Omental fat pad (tissue), 4 donors: ENCODE data around the gene RDH12. TPM values are rescaled to one million over a fixed set of nuclear protein-coding genes. Genes with fewer than 3 reads are reported as not detected.

Experiments
- ATAC-seq: fragments of 150-250 bp; one replicate; pipeline ENCODE4 v1.9.1; 2016; ENCODE audit warnings: mild to moderate bottlenecking, moderate library complexity; ENCODE audit not compliant: low FRiP score
- DNase-seq: peaks from one replicate; pipeline ENCODE4 v3.0.0-alpha.2; 2019; ENCODE audit warnings: low spot score
- CTCF ChIP-seq, 3 donors: fragments of 450-650 bp; IDR thresholded peaks; one replicate each; pipeline ENCODE4 v1.5.1; 2016 to 2017; ENCODE audit warnings: antibody characterized with exemption in 3 of 3, mild to moderate bottlenecking in 3 of 3, moderate library complexity in 2 of 3
- total RNA-seq, 4 donors: library from RNA; depleted of rRNA; stranded (reverse); fragments of >200 nt; gene quantifications; one replicate each; pipeline ENCODE4 v1.1.0, GENCODE V29; 2016

RDH12 gene
- total RNA-seq, 4 donors from 2014 or later, result 0.28 TPM; not detected in 3

DNA sequence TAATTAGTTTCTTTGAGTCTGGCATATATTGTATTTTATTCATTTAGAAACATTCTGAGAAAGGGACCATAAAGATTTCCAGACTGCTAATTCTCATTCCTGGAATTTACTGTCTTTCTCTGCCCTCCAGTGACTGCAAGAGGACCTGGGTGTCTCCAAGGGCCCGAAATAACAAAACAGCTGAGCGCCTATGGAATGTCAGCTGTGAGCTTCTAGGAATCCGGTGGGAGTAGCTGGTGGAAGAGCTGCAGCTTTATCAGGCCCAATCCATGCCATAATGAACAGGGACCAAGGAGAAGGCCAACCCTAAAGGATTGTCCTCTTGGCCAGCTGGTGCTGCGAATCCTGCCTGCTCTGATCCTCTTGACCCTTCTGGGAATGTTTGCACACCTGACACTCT is 31.9 kb downstream of the RDH12 start:
- DNase-seq (no peak), ATAC-seq (no peak)
- TF ChIP-seq CTCF (IDR thresholded peaks at IDR 0.05), result no peak

DNA sequence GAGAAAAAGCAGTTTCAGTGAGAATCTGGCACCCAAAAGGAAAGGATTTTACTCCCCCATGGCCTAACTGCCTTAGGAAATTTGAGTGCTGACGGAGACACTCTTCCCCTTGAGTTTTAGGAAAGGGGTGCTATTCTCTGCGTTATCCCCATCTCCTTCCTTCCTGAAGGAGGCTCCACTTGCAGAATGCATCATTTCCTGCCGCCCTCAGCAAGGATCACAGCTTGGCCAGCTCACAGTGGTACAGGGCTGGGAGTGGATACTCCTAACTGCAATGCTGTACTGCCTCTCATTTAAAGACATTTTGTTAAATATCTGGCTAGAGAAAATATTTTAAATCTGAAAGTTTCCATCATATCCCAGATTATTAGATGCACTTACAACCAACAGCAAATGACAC is 33.0 kb downstream of the RDH12 start:
- no peak for ATAC-seq
- DNase-seq, result no peak
- no peak for TF ChIP-seq CTCF (IDR thresholded peaks at IDR 0.05)

- DNase-seq (no peak), ATAC-seq (no peak)
Observed at GRCh38 chr14:67735336-67736147, 33.9 kb downstream of the RDH12 start.

DNA sequence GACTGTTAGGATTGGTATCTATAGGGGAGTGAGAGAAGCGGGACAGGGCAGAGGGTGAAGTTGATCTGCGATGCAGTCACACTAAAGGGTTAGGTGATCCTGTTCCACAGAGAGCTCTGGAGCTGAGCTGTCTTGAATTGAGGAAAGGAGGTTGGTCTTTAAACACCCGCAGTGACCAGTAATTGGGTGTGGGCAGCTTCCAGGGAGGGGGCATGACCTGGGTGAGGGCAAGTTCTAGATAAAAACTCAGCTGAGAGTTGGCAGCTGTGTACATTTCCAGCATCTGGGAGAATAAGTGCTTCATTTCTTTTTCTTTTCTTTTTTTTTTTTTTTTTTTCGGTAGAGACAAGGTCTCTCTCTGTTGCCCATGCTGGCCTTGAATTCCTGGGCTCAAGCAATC is 35.1 kb downstream of the RDH12 start:
- TF ChIP-seq CTCF (IDR thresholded peaks at IDR 0.05), result no peak
- ATAC-seq (no peak), DNase-seq (no peak)

More at GRCh38 chr14:67735336-67736147, 33.9 kb downstream of the RDH12 start:
- no peak for TF ChIP-seq CTCF (IDR thresholded peaks at IDR 0.05)

DNA sequence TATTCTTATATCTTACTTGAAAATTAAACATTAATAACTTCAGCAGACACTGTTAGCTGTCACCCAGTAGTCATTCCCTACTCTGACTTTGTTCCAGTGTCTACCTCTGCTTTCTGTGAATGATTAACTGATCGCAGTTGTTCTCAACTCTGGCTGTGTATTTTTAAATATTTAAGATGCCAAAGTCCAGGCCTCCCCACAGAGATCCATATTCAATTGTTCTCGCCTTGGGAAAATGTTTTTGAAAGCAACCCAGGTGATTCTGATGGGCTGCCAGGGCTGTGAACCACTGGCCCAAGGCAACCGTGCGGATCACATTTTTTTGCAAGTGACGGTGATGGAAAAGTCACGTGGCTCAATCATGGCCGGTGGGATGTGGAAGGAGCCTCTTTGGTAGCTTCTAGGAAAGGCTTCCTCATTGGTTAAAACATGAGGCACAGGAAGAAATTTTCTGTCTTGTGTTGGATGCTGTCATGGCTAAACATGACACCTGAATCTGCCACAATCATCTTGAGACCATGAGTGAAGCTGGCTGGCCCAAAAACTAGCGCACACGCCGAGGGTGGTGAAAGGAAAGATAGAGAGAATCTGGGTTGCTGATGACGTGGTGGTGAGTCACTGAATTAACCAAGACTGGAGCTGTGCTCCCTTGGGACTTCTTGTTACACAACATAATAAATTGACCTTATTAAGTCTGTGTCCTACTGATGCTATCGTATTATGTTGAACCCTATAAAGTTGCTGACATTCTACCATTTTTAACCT is 37.2 kb downstream of the RDH12 start:
- DNase-seq, result peak; percentile 53
- ATAC-seq, result peak; percentile 75
- no peak for TF ChIP-seq CTCF (IDR thresholded peaks at IDR 0.05)

GRCh38 chr14:67744046-67744445 is 42.4 kb downstream of the RDH12 start:
- no peak for DNase-seq

More at GRCh38 chr14:67744046-67744445, 42.4 kb downstream of the RDH12 start:
- ATAC-seq, result no peak
- TF ChIP-seq CTCF (IDR thresholded peaks at IDR 0.05), result no peak
